ENCODE measurements around the gene ACOT9.
"Not testable (repeated sequence)": the region's sequence is repeated elsewhere in the genome, so short reads cannot be mapped to it uniquely, and the experiment has no call there.

The ACOT9 gene
- 32.1 to 54.3 reads per million in 2 experiments for total RNA-seq

- peak; percentile 50 for DNase-seq (ENCODE audit: low read depth)
Measured at GRCh38 chrX:23742697-23743622, at the start of gene ACOT9. ACOT9 (minus strand) TSS chrX:23743276; CDS start chrX:23743144, 132 bp downstream.

GRCh38 chrX:23790155-23790497, 47.0 kb upstream of the ACOT9 start:
- DNase-seq (ENCODE audit: low read depth) = no peak

DNA sequence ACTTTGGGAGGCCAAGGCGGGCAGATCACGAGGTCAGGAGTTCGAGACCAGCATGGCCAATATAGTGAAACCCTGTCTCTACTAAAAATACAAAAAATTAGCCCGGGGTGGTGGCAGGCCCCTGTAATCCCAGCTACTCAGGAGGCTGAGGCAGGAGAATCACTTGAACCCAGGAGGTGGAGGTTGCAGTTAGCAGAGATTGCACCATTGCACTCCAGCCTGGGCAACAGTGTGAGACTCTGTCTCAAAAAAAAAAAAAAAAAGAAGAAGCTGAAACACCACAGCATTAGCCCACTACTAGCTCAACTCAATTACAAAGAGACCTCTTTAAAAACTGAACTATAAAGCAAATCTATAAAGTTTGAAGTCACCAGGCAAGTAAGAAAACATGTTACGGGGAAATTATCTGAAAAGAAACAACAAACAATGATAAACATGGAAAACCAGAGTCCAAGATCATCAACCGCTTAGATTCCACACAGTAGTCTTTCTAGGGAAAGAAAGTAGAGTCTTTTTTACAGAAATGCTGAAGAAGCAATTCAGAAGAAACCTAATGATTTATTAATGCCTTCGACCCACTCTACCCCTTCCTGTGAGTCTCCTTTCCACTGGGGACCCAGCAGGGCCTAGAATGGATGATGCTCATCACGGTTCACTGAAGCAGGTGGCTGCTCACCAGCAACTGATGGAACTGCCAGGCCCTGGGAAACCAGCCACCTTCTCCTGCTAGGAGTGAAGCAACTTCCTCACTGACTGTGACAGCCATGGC, 46.5 kb upstream of the ACOT9 start:
- no peak for DNase-seq (ENCODE audit: low read depth)

GRCh38 chrX:23788946-23789345, 45.9 kb upstream of the ACOT9 start:
- DNase-seq (ENCODE audit: low read depth) = no peak

DNA sequence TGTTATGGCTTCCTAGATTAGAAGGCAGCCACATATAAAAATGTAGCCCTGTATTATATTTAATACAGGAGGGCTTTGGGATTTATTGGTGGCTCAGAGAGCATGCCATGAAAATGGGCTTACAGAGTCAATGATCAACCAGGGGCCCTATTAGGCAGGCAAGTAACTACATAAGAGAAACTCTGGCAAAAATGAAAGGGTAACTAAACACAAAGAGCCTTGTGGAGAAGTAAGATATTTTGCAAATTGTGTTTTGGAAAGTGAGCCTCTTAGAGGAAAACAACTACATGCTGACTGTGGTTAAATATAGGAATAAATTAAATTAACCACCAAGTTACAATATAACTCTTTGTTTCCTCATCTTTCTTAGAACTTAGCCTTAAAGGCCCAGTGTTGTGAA, 45.4 kb upstream of the ACOT9 start:
- no peak for DNase-seq (ENCODE audit: low read depth)

GRCh38 chrX:23787745-23788118, 44.7 kb upstream of the ACOT9 start:
- DNase-seq (ENCODE audit: low read depth) = no peak

- no peak for DNase-seq (ENCODE audit: low read depth)
Measured at GRCh38 chrX:23786268-23786815, 43.3 kb upstream of the ACOT9 start.

- no peak for DNase-seq (ENCODE audit: low read depth)
Measured at GRCh38 chrX:23785580-23785979, 42.5 kb upstream of the ACOT9 start.

GRCh38 chrX:23784470-23785331, 41.6 kb upstream of the ACOT9 start:
- DNase-seq (ENCODE audit: low read depth) = no peak

DNA sequence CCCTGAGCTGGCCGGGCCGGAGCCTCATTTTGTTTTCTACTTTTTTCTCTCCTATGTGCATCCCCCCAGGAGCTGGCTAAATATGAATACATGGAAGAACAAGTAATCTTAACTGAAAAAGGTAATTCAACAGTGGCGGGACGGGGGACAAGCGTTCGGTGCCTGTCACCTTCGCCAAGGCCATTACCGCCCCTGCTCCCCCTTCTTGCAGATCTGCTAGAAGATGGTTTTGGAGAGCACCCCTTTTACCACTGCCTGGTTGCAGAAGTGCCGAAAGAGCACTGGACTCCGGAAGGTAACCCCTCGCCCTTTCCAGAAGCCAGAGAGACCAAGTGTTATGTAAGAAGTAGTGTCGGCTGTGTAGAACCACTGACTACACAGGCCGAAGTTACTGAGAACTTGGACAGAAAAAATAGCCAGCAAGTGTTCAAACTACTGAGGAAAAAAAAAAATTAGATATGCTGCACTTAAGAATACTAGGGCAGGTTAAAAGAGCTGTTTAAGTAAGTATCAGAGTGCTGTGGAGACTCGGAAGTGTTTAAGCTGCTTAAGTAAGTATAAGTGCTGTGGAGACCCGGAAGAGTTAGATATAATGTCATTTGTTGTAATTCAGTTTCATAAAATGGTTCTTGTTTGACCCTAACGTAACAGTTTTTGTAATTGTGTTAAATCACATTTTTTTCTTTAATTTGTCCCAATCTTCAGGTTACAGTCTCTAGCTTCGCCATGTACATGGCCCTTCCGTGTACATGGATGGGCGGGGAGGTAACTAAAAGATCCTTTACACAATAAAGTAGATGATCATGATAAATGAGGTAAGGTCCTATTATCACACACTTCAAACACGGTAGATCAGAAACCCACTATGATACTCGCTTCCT, 40.8 kb upstream of the ACOT9 start:
- DNase-seq (ENCODE audit: low read depth) = no peak

- peak; percentile 89 for DNase-seq (ENCODE audit: low read depth)
Measured at GRCh38 chrX:23782863-23783588, 40.0 kb upstream of the ACOT9 start, which contains the start of gene SAT1. SAT1 (plus strand) TSS chrX:23783173; CDS start chrX:23783352, 179 bp downstream.

- no peak for DNase-seq (ENCODE audit: low read depth)
Measured at GRCh38 chrX:23782455-23782854, 39.4 kb upstream of the ACOT9 start.

DNA sequence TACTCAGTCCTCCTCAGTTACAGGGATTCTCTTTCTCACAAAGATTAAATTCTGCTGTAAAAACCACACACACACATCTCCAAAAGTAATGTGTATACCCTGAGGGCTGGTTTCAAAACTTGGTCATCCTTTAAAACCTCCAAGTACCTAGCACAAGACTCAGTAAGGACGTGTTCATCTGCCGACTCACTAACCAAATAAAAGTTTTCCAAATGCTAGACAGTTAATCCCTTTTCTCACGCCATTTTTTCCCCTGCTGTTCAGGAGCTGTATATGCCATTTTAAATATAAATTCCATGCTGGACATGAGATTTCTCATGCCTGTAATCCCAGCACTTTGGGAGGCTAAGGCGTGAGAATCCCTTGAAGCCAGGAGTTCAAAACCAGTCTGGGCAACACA, 35.9 kb upstream of the ACOT9 start:
- no peak for DNase-seq (ENCODE audit: low read depth)

GRCh38 chrX:23776363-23776762, 33.3 kb upstream of the ACOT9 start:
- no peak for DNase-seq (ENCODE audit: low read depth)

DNA sequence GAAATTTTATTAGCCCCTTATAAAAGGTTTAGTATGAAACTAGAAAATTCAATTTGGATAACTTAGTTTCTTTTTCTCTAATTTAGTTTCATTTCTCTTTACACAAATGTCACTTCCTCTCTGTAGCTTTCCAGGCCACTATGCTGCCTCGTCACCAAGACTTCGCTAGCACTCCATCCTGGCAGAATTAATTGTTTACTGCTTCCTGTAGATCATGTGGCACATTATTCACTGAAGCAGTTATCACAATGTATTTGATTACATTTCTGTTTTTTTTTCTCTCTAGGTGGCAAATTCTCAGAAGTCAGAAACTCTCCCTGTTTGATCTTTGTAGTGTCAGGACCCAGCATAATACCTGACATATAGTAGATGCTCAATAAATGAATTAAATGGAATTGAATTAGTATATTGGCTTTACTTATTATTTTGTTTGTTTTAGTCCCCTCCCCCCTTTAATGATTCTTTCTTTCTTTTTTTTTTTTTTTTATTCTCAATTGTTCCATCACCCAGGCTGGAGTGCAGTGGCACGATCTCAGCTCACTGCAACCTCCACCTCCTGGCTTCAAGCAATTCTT, 30.6 kb upstream of the ACOT9 start:
- DNase-seq (ENCODE audit: low read depth) = peak; percentile 27

- DNase-seq (ENCODE audit: low read depth) = not testable (repeated sequence)
Measured at GRCh38 chrX:23771086-23771485, 28.0 kb upstream of the ACOT9 start.

DNA sequence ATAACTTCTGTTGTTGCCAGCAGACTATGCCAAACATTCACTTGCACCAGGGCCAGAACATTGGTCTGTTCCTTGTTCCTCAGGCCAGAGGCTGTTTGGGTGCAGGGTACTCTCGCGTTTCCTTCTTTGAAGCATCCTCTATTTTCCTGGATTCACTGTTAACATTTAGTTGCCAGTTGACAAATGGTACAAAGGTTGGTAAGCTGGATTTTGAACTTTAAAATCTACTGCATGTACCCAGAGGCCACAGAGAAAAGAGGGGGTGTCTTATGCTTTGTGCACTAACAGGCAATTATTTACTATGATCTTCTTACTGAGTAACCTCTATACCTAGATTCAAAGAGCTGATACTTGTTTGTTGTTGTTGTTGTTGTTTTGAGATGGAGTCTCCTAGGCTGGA, 27.1 kb upstream of the ACOT9 start:
- no peak for DNase-seq (ENCODE audit: low read depth)

- no peak for DNase-seq (ENCODE audit: low read depth)
Measured at GRCh38 chrX:23766650-23767551, 23.8 kb upstream of the ACOT9 start.

- DNase-seq (ENCODE audit: low read depth) = no peak
Measured at GRCh38 chrX:23765868-23766267, 22.8 kb upstream of the ACOT9 start.
